HepG2 (cell line): ENCODE measurements around the gene ARHGEF4. TPM values are rescaled to one million over a fixed set of nuclear protein-coding genes. Genes with fewer than 3 reads are reported as not detected.

Experiments used
- ATAC-seq: fragments of 200-7000 bp; cut with Tn5 transposase; 3 replicates; pipeline ENCODE4 v1.9.1; 2020; ENCODE audit warnings: mild to moderate bottlenecking, moderate library complexity
- BruUV-seq: library from RNA; stranded (reverse); fragments of 400-500 nt; replicated peaks from 2 replicates; lab custom pipeline; 2021; lab: Mats Ljungman, UMichigan
- CTCF ChIA-PET: fragments of 300-600 bp; formaldehyde crosslinking; extraction: SDS; loops from one replicate; lab custom pipeline; 2021; ENCODE audit warnings: low total read pairs, inconsistent platforms, low intra/inter-chr PET ratio; lab: Yijun Ruan, JAX
- POLR2A ChIA-PET: fragments of 350-600 bp; sonication (Branson Sonifier 250); formaldehyde crosslinking; loops from one replicate; lab custom pipeline; 2020; ENCODE audit warnings: antibody characterized with exemption, inconsistent platforms; lab: Yijun Ruan, JAX
- DNase-seq: peaks from one replicate; pipeline ENCODE4 v3.0.0-alpha.2; 2015; ENCODE audit warnings: low spot score
- FAIRE-seq: peaks from 3 replicates; lab custom pipeline; 2011; peaks lifted over from hg19 to GRCh38; lab: Jason Lieb, UNC
- H2AFZ ChIP-seq: one replicate; pipeline ENCODE4 v1.6.1; 2011; ENCODE audit warnings: low read length, inconsistent platforms
- H3K27ac ChIP-seq: fragments of 300-600 bp; 3 replicates; pipeline ENCODE4 v1.8.0; 2011; ENCODE audit warnings: mixed run types, mild to moderate bottlenecking, mixed read lengths, low read length, inconsistent platforms; ENCODE audit not compliant: insufficient read depth; ENCODE audit errors: extremely low read length
- H3K27me3 ChIP-seq, 2 experiments: fragments of 200-600 bp in 1 of 2; 2 replicates in 1 of 2; 3 replicates in 1 of 2; pipeline versions ENCODE4 v1.6.0 to v1.8.0; 2011; ENCODE audit warnings: low read length in 2 of 2, mild to moderate bottlenecking in 2 of 2, moderate library complexity in 2 of 2, inconsistent platforms in 1 of 2; ENCODE audit not compliant: insufficient read depth in 2 of 2, control insufficient read depth in 1 of 2
- H3K36me3 ChIP-seq, 2 experiments: fragments of 200-600 bp in 1 of 2; replicated peaks in 1 of 2; 2 replicates in 1 of 2; 3 replicates in 1 of 2; pipeline versions ENCODE4 v1.5.1 to v1.8.0; 2011; ENCODE audit warnings: low read length in 2 of 2, inconsistent platforms in 1 of 2; ENCODE audit not compliant: insufficient read depth in 2 of 2, control insufficient read depth in 1 of 2
- H3K4me1 ChIP-seq: 2 replicates; pipeline ENCODE4 v1.5.1; 2012; ENCODE audit warnings: low read length, inconsistent platforms; ENCODE audit not compliant: insufficient read depth
- H3K4me2 ChIP-seq: 2 replicates; pipeline ENCODE4 v1.6.0; 2011; ENCODE audit warnings: low read depth, low read length, inconsistent platforms
- H3K4me3 ChIP-seq, 3 experiments: fragments of 200-600 bp in 1 of 3; sonication (generic), shearing (Covaris generic) in 1 of 3; replicated peaks in 1 of 3; 2 replicates each; pipeline ENCODE4 v1.5.1; 2011 to 2016; ENCODE audit warnings: low read length in 3 of 3, inconsistent platforms in 2 of 3, low read depth in 2 of 3, mild to moderate bottlenecking in 2 of 3, control low read depth in 1 of 3, mixed read lengths in 1 of 3; ENCODE audit not compliant: insufficient read depth in 1 of 3
- H3K79me2 ChIP-seq: one replicate; pipeline ENCODE4 v1.6.1; 2011; ENCODE audit warnings: low read length, inconsistent platforms; ENCODE audit not compliant: insufficient read depth
- H3K9ac ChIP-seq: 2 replicates; pipeline ENCODE4 v1.6.0; 2011; ENCODE audit warnings: mild to moderate bottlenecking, low read depth, low read length, inconsistent platforms; ENCODE audit not compliant: insufficient read depth
- H3K9me3 ChIP-seq: 2 replicates; pipeline ENCODE4 v1.5.1; 2012; ENCODE audit warnings: mild to moderate bottlenecking, low read length
- H4K20me1 ChIP-seq: 2 replicates; pipeline ENCODE4 v1.6.0; 2011; ENCODE audit warnings: inconsistent platforms, mild to moderate bottlenecking, low read length, moderate library complexity; ENCODE audit not compliant: insufficient read depth
- CREM ChIP-seq, 2 experiments: sonication (generic) in 1 of 2; formaldehyde crosslinking in 1 of 2; IDR thresholded peaks; 2 replicates each; pipeline versions ENCODE4 v1.4.0 to v1.6.1; 2016 to 2020; ENCODE audit warnings: antibody characterized with exemption in 1 of 2, mild to moderate bottlenecking in 1 of 2, missing genetic modification reagents in 1 of 2
- DMAP1 ChIP-seq: IDR thresholded peaks from 2 replicates; pipeline ENCODE4 v1.6.1; 2016
- HINFP ChIP-seq: sonication (generic); formaldehyde crosslinking; IDR thresholded peaks from 2 replicates; pipeline ENCODE4 v1.4.0; 2020; ENCODE audit warnings: low read depth, mild to moderate bottlenecking, missing genetic modification reagents
- JUND ChIP-seq: sonication (generic); formaldehyde crosslinking; IDR thresholded peaks from 2 replicates; pipeline ENCODE4 v1.8.0; 2022; ENCODE audit warnings: mild to moderate bottlenecking, missing genetic modification reagents
- KDM5A ChIP-seq: fragments of 200-600 bp; sonication (generic); IDR thresholded peaks from 2 replicates; pipeline ENCODE4 v1.7.0; 2018; ENCODE audit warnings: antibody characterized with exemption, mild to moderate bottlenecking, low read length, borderline replicate concordance
- MAFF ChIP-seq: IDR thresholded peaks from 2 replicates; pipeline ENCODE4 v1.6.1; 2011; ENCODE audit warnings: low read depth, low read length, improper control_type of control experiment
- MTF1 ChIP-seq: sonication (generic); formaldehyde crosslinking; IDR thresholded peaks from 2 replicates; pipeline ENCODE4 v1.5.0; 2020; ENCODE audit warnings: missing genetic modification reagents
- THAP9 ChIP-seq: sonication (generic); formaldehyde crosslinking; IDR thresholded peaks from 2 replicates; pipeline ENCODE4; 2020; ENCODE audit warnings: missing genetic modification reagents, mild to moderate bottlenecking, borderline replicate concordance
- ZFP1 ChIP-seq: IDR thresholded peaks from 2 replicates; pipeline ENCODE4 v1.6.1; 2016
- ZNF878 ChIP-seq: sonication (generic); formaldehyde crosslinking; IDR thresholded peaks from 2 replicates; pipeline ENCODE4 v1.8.1; 2023; ENCODE audit warnings: mild to moderate bottlenecking, missing genetic modification reagents, moderate library complexity
- ZNF879 ChIP-seq: sonication (generic); formaldehyde crosslinking; IDR thresholded peaks from 2 replicates; pipeline ENCODE4 v1.8.1; 2023; ENCODE audit warnings: missing genetic modification reagents
- whole genome bisulfite sequencing: methylation state at CpG from one replicate; pipeline ENCODE4 v1.1.6; 2017; ENCODE audit warnings: low lambda C conversion rate; 5-methylcytosine and 5-hydroxymethylcytosine counted together
- in situ Hi-C: cut with HindIII; loops from 2 replicates; pipeline ENCODE4 v1.10.0; 2017; ENCODE audit warnings: low pct_unique_long_range_greater_than_20kb; ENCODE audit not compliant: extremely low pct_ligation_motif_present
- intact Hi-C: fragments of 100-400 bp; cut with micrococcal nuclease; formaldehyde crosslinking; loops from one replicate; pipeline ENCODE4 v1.10.0; 2022; ENCODE audit not compliant: unreplicated experiment
- polyA plus RNA-seq, 8 experiments: library from polyadenylated mRNA; depleted of rRNA in 3 of 8; stranded (reverse) in 7 of 8; unstranded in 1 of 8; fragments of >200 nt; fragmentation: Illumina TruSeq in 4 of 8; extraction: Trizol in 4 of 8; gene quantifications; 2 replicates each; pipeline versions ENCODE4 v1.2.1 to v1.2.3, GENCODE V29; 2011 to 2016; ENCODE audit warnings: low read depth in 4 of 8, missing spikeins in 1 of 8, mixed read lengths in 1 of 8; ENCODE audit not compliant: insufficient read depth in 1 of 8
- total RNA-seq, 5 experiments: library from RNA; depleted of rRNA; stranded (reverse); fragments of >200 nt; fragmentation: Illumina TruSeq; extraction: Trizol; gene quantifications; 2 replicates each; pipeline ENCODE4 v1.2.3, GENCODE V29; 2016; ENCODE audit warnings: low read depth in 1 of 5
- TF ChIP-seq, protein P1 (sequence below): sonication (generic); formaldehyde crosslinking; IDR thresholded peaks from 2 replicates; pipeline ENCODE4 v1.5.0; 2020; ENCODE audit warnings: missing genetic modification reagents

The ARHGEF4 gene
- total and polyA plus RNA-seq, 2 of the 13 experiments (the other 11 are each of a cell fraction or from before 2014, with no cell fraction given): 0.11 to 0.13 TPM

- H3K4me3 ChIP-seq: no peak overlapping the region
- no TSS peak for BruUV-seq
- intact Hi-C loops: no loop called here
- peaks cover 3 to 56% of the 10 kb centered on the region in 2 experiments; a peak in 3 of 5 replicates for H3K27me3 ChIP-seq
- ChIA-PET POLR2A (no interaction called here), CTCF (no interaction called here)
- H3K9ac ChIP-seq: no peak overlapping the region
- in situ Hi-C loops: no loop called here
- H3K36me3 ChIP-seq: no peaks in the 10 kb centered on the region
- TF ChIP-seq CREM (IDR thresholded peaks at IDR 0.05) (no peak), CREM (CRISPR knock-in tag; IDR thresholded peaks at IDR 0.05) (0 out of 2 replicates have a peak, but pooled peaks have one; percentile 4), ZNF878 (no peak)
- DNase-seq (no peak), ATAC-seq (no peak), FAIRE-seq (no peak)
- no peak overlapping the region for H2AFZ ChIP-seq
- H4K20me1 ChIP-seq: no peaks in the 10 kb centered on the region
- H3K4me1 ChIP-seq: no peaks in the 10 kb centered on the region
- no peak overlapping the region for H3K4me2 ChIP-seq
- H3K79me2 ChIP-seq: no peaks in the 10 kb centered on the region
- H3K9me3 ChIP-seq: no peaks in the 10 kb centered on the region
- H3K27ac ChIP-seq: no peak overlapping the region
- WGBS: 23% methylated on average over 14 of the region's 15 CpGs
Measured at GRCh38 chr2:130827502-130828251, 9.0 kb upstream of the ARHGEF4 start.

- no peak for ATAC-seq
- intact Hi-C loops (no loop called here), in situ Hi-C loops (no loop called here)
- Histone ChIP-seq H4K20me1 (no peaks in the 10 kb centered on the region), H3K27ac (no peak overlapping the region), H3K9me3 (no peaks in the 10 kb centered on the region), H3K9ac (no peak overlapping the region), H3K36me3 (no peaks in the 10 kb centered on the region), H3K4me1 (no peaks in the 10 kb centered on the region), H3K4me2 (no peak overlapping the region), H3K27me3 (peaks cover 3 to 55% of the 10 kb centered on the region in 2 experiments; a peak in 3 of 5 replicates), H3K79me2 (no peaks in the 10 kb centered on the region), H2AFZ (no peak overlapping the region), H3K4me3 (no peak overlapping the region)
- no TSS peak for BruUV-seq
- FAIRE-seq: no peak
- no peak for DNase-seq
- CTCF ChIA-PET: no interaction called here
- POLR2A ChIA-PET: no interaction called here
- 2% methylated on average over 5 of the region's 5 CpGs for WGBS
- TF ChIP-seq JUND (CRISPR knock-in tag): no peak
- no peak for TF ChIP-seq DMAP1 (CRISPR knock-in tag)
- no peak for TF ChIP-seq MAFF
- TF ChIP-seq, protein P1, sequence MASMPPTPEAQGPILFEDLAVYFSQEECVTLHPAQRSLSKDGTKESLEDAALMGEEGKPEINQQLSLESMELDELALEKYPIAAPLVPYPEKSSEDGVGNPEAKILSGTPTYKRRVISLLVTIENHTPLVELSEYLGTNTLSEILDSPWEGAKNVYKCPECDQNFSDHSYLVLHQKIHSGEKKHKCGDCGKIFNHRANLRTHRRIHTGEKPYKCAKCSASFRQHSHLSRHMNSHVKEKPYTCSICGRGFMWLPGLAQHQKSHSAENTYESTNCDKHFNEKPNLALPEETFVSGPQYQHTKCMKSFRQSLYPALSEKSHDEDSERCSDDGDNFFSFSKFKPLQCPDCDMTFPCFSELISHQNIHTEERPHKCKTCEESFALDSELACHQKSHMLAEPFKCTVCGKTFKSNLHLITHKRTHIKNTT (CRISPR knock-in tag): no peak
- no peak for TF ChIP-seq KDM5A
- no peak for TF ChIP-seq HINFP (CRISPR knock-in tag)
- TF ChIP-seq ZFP1 (CRISPR knock-in tag): no peak
- no peak for TF ChIP-seq THAP9
- TF ChIP-seq MTF1: no peak
- no peak for TF ChIP-seq ZNF879 (CRISPR knock-in tag)
Measured at GRCh38 chr2:130828461-130828860, 8.3 kb upstream of the ARHGEF4 start.
